ENCODE measurements around the gene FNDC3A. TPM values are rescaled to one million over a fixed set of nuclear protein-coding genes. Genes with fewer than 3 reads are reported as not detected.

The FNDC3A gene
- total RNA-seq, 1 donor from 2014 or later = 39.4 TPM

GRCh38 chr13:49097374-49097773, 121.7 kb downstream of the FNDC3A start:
- DNase-seq (ENCODE audit: low spot score) = no peak
- H3K4me1 Mint-ChIP-seq (ENCODE audit: unreplicated experiment) = peaks cover 3% of the 10 kb centered on the region
- H3K27me3 Mint-ChIP-seq (ENCODE audit: unreplicated experiment) = no peaks in the 10 kb centered on the region
- TF ChIP-seq CTCF (IDR thresholded peaks at IDR 0.05; ENCODE audit: unreplicated experiment) = no peak
- H3K27ac Mint-ChIP-seq (ENCODE audit: unreplicated experiment) = peak overlapping the region; percentile 49
- H3K4me3 Mint-ChIP-seq (ENCODE audit: unreplicated experiment) = no peak overlapping the region
- no peaks in the 10 kb centered on the region for H3K36me3 Mint-ChIP-seq (ENCODE audit: low read depth, unreplicated experiment)
- no peaks in the 10 kb centered on the region for H3K9me3 Mint-ChIP-seq (ENCODE audit: unreplicated experiment)

GRCh38 chr13:49098198-49098597, 122.5 kb downstream of the FNDC3A start:
- H3K4me1 Mint-ChIP-seq (ENCODE audit: unreplicated experiment) = peaks cover 3% of the 10 kb centered on the region
- no peak for TF ChIP-seq CTCF (IDR thresholded peaks at IDR 0.05; ENCODE audit: unreplicated experiment)
- no peaks in the 10 kb centered on the region for H3K36me3 Mint-ChIP-seq (ENCODE audit: low read depth, unreplicated experiment)
- H3K27ac Mint-ChIP-seq (ENCODE audit: unreplicated experiment) = no peak overlapping the region
- H3K27me3 Mint-ChIP-seq (ENCODE audit: unreplicated experiment) = no peaks in the 10 kb centered on the region
- no peak overlapping the region for H3K4me3 Mint-ChIP-seq (ENCODE audit: unreplicated experiment)
- no peaks in the 10 kb centered on the region for H3K9me3 Mint-ChIP-seq (ENCODE audit: unreplicated experiment)
- no peak for DNase-seq (ENCODE audit: low spot score)

GRCh38 chr13:49098771-49099512, 123.2 kb downstream of the FNDC3A start:
- no peak for DNase-seq (ENCODE audit: low spot score)
- no peaks in the 10 kb centered on the region for H3K9me3 Mint-ChIP-seq (ENCODE audit: unreplicated experiment)
- TF ChIP-seq CTCF (IDR thresholded peaks at IDR 0.05; ENCODE audit: unreplicated experiment) = no peak

GRCh38 chr13:49099513-49099877, 123.8 kb downstream of the FNDC3A start:
- H3K27me3 Mint-ChIP-seq (ENCODE audit: unreplicated experiment) = no peaks in the 10 kb centered on the region
- peaks cover 3% of the 10 kb centered on the region for H3K4me1 Mint-ChIP-seq (ENCODE audit: unreplicated experiment)
- no peak for DNase-seq (ENCODE audit: low spot score)
- H3K9me3 Mint-ChIP-seq (ENCODE audit: unreplicated experiment) = no peaks in the 10 kb centered on the region
- no peak overlapping the region for H3K27ac Mint-ChIP-seq (ENCODE audit: unreplicated experiment)
- H3K36me3 Mint-ChIP-seq (ENCODE audit: low read depth, unreplicated experiment) = no peaks in the 10 kb centered on the region
- TF ChIP-seq CTCF (IDR thresholded peaks at IDR 0.05; ENCODE audit: unreplicated experiment) = no peak
- no peak overlapping the region for H3K4me3 Mint-ChIP-seq (ENCODE audit: unreplicated experiment)

More at GRCh38 chr13:49098771-49099512, 123.2 kb downstream of the FNDC3A start:
- Mint-ChIP-seq H3K27me3 (ENCODE audit: unreplicated experiment) (no peaks in the 10 kb centered on the region), H3K4me1 (ENCODE audit: unreplicated experiment) (peaks cover 3% of the 10 kb centered on the region), H3K36me3 (ENCODE audit: low read depth, unreplicated experiment) (no peaks in the 10 kb centered on the region), H3K4me3 (ENCODE audit: unreplicated experiment) (no peak overlapping the region), H3K27ac (ENCODE audit: unreplicated experiment) (no peak overlapping the region)

Measured in endothelial cell (in vitro differentiated cells).